ENCODE results near the gene BEST3. TPM values are rescaled to one million over a fixed set of nuclear protein-coding genes. Genes with fewer than 3 reads are reported as not detected.
"Not testable (repeated sequence)": the region's sequence is repeated elsewhere in the genome, so short reads cannot be mapped to it uniquely, and the experiment has no call there.

Gene BEST3
- total and polyA plus RNA-seq, 12 donors, result 0.27 to 3.3 (median 1.3) TPM

- no peaks in the 10 kb centered on the region for H3K9me3 ChIP-seq (replicated peaks in 1 of 3)
- H3K27me3 ChIP-seq, result no peaks in the 10 kb centered on the region
- H3K27ac ChIP-seq, result no peak overlapping the region
- intact Hi-C loops (cut with DNase I), result no loop called here
- H3K4me1 ChIP-seq (replicated peaks in 1 of 2), result no peaks in the 10 kb centered on the region
- 90 to 98% (median 91%) methylated on average over 5 to 15 of the region's 15 CpGs for WGBS, 4 donors
- TF ChIP-seq CTCF (IDR thresholded peaks at IDR 0.05), result no peak
- H3K4me3 ChIP-seq, result no peak overlapping the region
- no peaks in the 10 kb centered on the region for H3K36me3 ChIP-seq (replicated peaks in 1 of 2)
- DNase-seq, result no peak
Observed at GRCh38 chr12:69610126-69610525, 89.0 kb downstream of the BEST3 start.

GRCh38 chr12:69608114-69608513 lies 91.0 kb downstream of the BEST3 start:
- 45 to 76% (median 62%) methylated on average over 2 of the region's 2 CpGs for WGBS, 4 donors
- TF ChIP-seq CTCF (IDR thresholded peaks at IDR 0.05) (no peak), POLR2A (IDR thresholded peaks at IDR 0.05) (no peak)
- Histone ChIP-seq H3K27ac (no peak overlapping the region), H3K27me3 (no peaks in the 10 kb centered on the region), H3K9me3 (replicated peaks in 1 of 3) (no peaks in the 10 kb centered on the region), H3K4me3 (no peak overlapping the region), H3K4me1 (replicated peaks in 1 of 2) (no peaks in the 10 kb centered on the region), H3K36me3 (replicated peaks in 1 of 2) (peaks cover 0 to 4% of the 10 kb centered on the region in 2 donors)
- DNase-seq, result no peak
- intact Hi-C loops (cut with DNase I), result no loop called here

- peaks cover 0 to 38% of the 10 kb centered on the region in 2 donors for H3K36me3 ChIP-seq (replicated peaks in 1 of 2)
- H3K4me1 ChIP-seq (replicated peaks in 1 of 2); H3K4me3 ChIP-seq; DNase-seq; H3K9me3 ChIP-seq (replicated peaks in 1 of 3); H3K27ac ChIP-seq; intact Hi-C loops (cut with DNase I); H3K27me3 ChIP-seq: not testable (repeated sequence)
- WGBS, 4 donors, result 88 to 93% (median 91%) methylated on average over 2 to 3 of the region's 3 CpGs
Observed at GRCh38 chr12:69604275-69604674, 94.8 kb downstream of the BEST3 start.

Other genes with a start within 250 kb of the BEST3 start
- gene FRS2, start 228.9 kb downstream of the BEST3 start, total RNA-seq, result 10 to 100 TPM; 36.2 to 86.1 (median 47.2) TPM
- 10 to 100 TPM in 1 of 3 donors, 1 to 10 TPM in 2; 4.8 to 25.2 (median 7.3) TPM for gene FRS2, start 228.9 kb downstream of the BEST3 start, polyA plus RNA-seq
- 100 to 1,000 TPM in 8 of 9 donors, 10 to 100 TPM in 1; 88.2 to 290 (median 119) TPM for gene CCT2, start 113.8 kb downstream of the BEST3 start, total RNA-seq
- 100 to 1,000 TPM in 2 of 3 donors, 10 to 100 TPM in 1; 83.5 to 233 (median 102) TPM for gene CCT2, start 113.8 kb downstream of the BEST3 start, polyA plus RNA-seq
- gene LRRC10, start 88.4 kb downstream of the BEST3 start, total RNA-seq, result not detected
- gene LRRC10, start 88.4 kb downstream of the BEST3 start, polyA plus RNA-seq, result not detected
- gene RAB3IP, start 39.6 kb upstream of the BEST3 start, total RNA-seq, result 10 to 100 TPM; 18.4 to 47.9 (median 29.3) TPM
- 10 to 100 TPM; 15.4 to 61.9 (median 24.5) TPM for gene RAB3IP, start 39.6 kb upstream of the BEST3 start, polyA plus RNA-seq
- under 1 TPM; 0.07 to 1.00 (median 0.28) TPM for gene MYRFL, start 125.9 kb upstream of the BEST3 start, total RNA-seq
- under 1 TPM; 0.27 to 0.97 (median 0.91) TPM for gene MYRFL, start 125.9 kb upstream of the BEST3 start, polyA plus RNA-seq

Measured in adrenal gland (tissue), 12 donors.